C4-2B (cell line): ENCODE data around the gene HDAC5.

Experiments
- CTCF ChIP-seq: fragments of 450-650 bp; conservative IDR thresholded peaks from 2 replicates; pipeline ENCODE4 v1.5.1; 2017; ENCODE audit warnings: mild to moderate bottlenecking
- ZFX ChIP-seq: fragments of 450-650 bp; IDR thresholded peaks from 2 replicates; pipeline ENCODE4 v1.6.1; 2017

- TF ChIP-seq CTCF (no peak), ZFX (no peak)
Measured at GRCh38 chr17:44149750-44150329, 26.4 kb upstream of the HDAC5 start.
